GOT3 (cell line): ENCODE data around the gene ZNF786.
"Not testable (repeated sequence)": the region's sequence is repeated elsewhere in the genome, so short reads cannot be mapped to it uniquely, and the experiment has no call there.

ENCODE experiments used
- DNase-seq: peaks from one replicate; lab custom pipeline; 2025; ENCODE audit warnings: mixed read lengths; lab: John Stamatoyannopoulos, UW

ZNF786 gene, protein sequence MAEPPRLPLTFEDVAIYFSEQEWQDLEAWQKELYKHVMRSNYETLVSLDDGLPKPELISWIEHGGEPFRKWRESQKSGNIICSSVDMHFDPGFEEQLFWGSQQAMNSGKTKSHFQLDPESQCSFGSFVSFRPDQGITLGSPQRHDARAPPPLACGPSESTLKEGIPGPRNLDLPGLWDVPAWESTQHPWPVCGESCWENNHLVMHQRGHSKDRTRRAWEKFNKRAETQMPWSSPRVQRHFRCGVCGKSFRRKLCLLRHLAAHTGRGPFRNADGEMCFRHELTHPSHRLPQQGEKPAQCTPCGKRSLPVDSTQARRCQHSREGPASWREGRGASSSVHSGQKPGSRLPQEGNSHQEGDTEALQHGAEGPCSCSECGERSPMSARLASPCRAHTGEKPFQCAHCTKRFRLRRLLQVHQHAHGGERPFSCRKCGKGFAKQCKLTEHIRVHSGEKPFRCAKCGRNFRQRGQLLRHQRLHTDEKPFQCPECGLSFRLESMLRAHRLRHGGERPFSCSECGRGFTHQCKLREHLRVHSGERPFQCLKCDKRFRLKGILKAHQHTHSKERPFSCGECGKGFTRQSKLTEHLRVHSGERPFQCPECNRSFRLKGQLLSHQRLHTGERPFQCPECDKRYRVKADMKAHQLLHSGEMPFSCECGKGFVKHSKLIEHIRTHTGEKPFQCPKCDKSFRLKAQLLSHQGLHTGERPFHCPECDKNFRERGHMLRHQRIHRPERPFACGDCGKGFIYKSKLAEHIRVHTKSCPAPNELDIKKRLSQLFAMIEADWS

DNA sequence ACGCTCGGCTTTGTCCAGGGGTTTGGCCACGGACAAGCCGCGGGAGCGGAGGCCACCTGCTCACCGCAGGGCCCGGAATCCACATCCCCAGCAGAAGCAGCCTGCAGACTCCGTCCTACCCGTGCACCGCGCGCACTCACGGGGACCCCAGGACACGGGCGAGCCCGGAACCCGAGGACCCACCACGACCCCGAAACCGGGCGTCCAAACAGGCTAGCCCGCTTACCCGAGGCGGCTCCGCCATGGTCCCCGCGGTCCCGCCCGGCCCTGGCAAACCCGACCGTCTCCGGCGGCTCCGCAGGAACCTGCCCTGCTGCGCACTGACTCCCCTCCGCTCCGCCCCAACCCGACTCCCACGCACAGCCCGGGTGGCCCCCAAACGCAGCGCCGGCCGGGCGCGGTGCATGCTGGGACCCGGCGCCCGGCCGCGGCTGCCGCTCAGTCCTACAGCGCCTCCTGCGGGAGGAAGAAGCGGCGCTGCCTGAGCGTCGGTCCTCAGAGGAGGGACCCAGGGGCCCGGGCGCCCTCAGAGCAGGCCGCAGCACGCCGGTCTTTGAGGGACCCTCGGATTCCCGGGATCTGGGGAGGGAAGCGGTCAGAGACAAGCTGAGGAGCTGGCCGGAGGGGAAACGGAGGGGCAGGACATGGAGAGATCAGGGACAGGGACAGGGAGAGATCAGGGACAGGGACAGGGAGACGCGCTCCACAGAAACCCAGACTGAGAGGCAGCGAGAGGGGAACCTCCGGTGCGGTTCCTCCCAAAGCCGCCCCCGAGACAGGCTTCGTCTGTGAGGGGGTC is at the start of gene ZNF786:
TSS of gene ZNF786 (minus strand) at position 322 of the 799 bp plus-strand sequence. CDS start at position 244, 78 bp downstream.
- DNase-seq: peak; percentile 53

DNA sequence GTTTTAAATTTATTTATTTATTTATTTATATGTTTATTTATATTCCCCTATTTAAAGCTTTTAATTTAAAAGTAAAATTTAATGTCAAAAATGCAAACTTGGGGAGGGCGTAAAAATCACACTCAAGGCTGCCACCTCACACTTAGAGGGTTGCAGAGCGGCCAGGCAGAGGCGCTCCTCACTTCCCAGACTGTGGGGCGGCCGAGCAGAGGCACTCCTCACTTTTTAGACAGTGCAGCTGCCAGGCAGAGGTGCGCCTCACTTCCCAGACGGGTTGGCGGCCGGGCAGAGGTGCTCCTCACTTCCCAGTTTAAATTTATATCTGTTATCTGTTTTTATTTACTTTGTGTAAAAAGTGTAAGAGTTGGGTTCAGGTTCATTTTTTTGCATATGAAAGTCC is 45.6 kb upstream of the ZNF786 start:
- DNase-seq: no peak

DNA sequence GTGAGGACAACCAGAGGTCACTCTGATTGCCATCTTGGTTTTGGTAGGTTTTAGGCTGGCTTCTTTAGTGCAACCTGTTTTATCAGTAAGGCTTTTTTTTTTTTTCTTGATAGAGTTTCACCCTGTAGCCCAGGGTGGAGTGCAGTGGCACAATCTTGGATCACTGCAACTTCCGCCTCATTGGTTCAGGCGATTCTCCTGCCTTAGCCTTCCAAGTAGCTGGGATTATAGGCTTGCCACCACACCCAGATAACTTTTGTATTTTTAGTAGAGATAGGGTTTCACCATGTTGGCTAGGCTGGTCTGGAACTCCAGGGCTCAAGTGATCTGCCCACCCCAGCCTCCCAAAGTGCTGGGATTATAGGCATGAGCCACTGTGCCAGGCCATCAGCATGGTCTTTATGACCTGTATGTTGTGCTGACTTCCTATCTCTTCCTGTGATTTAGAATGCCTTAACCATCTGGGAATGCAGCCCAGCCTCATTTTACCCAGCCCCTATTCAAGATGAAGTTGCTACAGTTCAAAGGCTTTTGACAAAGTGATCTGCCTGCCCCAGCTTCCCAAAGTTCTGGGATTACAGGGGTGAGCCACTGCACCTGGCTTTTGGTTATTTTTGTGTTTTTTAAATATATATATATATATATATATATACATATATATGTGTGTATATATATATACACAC is 42.7 kb upstream of the ZNF786 start:
- no peak for DNase-seq

DNA sequence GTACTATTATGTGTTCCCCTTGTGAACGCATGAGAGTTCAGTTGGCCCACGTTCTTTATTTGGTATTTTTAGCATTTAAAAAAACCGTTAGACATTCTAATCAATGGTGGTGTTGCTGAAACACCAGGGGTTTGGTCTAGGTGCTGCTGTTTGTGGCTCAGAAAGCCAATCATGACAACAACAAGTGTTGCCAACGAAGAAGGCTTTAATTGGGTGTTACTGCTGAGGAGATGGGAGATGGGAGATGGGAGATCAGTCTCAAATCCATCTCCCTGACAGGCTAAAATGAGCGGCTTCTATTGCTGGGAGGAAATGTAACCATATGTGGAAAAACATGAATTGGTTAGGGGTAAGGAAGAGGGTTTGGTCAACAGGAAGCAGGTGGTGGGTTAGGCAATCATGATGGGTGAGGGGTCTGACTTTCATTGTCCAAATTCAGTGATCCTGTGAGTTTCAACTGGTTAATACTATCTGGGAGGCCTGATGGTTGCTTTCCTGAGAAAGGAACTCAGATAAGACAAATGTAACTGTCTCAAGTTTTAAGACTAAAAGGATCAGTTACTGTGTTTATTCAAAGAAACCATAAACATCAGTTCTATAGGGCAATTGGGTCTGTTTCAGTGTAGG is 40.2 kb upstream of the ZNF786 start:
- no peak for DNase-seq

DNA sequence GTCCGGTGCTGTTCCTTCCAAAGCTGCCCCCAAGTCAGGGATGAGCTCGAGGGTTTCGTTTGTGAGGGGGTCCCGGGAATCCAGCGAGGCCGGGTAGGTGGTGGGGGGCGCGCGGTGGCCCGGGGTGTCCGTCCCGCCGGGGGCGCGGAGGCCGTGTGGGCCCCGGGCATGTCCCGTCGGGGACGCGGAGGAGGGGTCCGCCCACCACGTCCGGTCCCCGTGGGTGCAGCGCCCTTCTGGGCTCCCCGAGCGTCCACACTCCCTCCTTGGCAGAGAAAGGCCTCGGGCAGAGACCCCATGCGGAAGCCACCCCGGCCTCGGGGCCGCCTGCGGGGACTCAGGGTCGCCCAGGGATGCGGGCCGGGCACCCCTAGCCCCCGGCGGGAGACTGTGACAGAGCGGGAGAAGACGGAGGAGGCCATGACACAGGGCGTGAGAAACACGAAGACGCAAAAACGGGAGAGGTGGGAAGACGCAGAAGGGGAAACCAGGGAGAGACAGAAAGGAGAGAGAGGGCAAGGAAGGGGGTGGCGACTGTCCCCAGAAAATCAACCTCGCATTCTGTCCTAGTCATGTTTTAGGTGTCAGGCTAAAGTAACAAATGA is 36.2 kb upstream of the ZNF786 start:
- DNase-seq: no peak

DNA sequence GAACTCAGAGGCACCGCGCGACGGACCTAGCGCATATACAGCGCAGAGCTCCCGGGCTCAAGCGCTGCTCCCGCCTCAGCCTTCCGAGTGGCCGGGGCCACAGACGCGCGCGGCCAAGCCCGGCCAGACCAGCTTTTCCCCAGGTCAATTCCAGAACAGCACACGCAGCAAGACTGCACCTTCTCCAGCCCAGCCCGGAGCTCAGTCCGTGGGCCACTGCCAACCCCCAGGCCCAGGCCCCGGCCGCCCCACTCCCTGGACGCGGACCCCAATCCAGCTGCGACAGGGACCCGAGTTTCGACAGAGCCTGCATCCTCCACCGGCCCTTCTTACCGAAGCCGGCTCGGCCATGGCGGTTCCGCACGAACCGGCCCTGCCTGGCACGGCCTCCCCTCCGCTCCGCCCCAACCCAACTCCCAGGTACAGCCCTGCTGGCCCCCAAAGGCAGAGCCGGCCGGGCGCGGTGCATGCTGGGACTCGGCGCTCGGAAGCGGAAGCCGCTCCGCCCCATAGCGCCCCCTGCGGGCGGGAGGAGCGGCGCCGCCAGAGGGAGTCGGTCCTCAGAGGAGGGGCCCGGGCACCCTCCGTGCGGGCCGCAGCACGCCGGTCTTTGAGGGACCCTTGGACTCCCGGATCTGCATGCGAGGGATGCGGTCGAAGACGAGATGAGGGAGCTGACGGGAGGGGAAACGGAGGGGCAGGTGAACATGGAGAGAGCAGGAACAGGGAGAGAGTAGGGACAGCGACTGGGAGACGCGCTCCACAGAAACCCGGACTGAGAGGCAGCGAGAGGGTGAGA is 35.5 kb upstream of the ZNF786 start, which contains the start of gene ZNF425:
TSS of gene ZNF425 (minus strand) at position 462 of the 799 bp plus-strand sequence. CDS start at position 351, 111 bp downstream.
- peak; percentile 74 for DNase-seq

DNA sequence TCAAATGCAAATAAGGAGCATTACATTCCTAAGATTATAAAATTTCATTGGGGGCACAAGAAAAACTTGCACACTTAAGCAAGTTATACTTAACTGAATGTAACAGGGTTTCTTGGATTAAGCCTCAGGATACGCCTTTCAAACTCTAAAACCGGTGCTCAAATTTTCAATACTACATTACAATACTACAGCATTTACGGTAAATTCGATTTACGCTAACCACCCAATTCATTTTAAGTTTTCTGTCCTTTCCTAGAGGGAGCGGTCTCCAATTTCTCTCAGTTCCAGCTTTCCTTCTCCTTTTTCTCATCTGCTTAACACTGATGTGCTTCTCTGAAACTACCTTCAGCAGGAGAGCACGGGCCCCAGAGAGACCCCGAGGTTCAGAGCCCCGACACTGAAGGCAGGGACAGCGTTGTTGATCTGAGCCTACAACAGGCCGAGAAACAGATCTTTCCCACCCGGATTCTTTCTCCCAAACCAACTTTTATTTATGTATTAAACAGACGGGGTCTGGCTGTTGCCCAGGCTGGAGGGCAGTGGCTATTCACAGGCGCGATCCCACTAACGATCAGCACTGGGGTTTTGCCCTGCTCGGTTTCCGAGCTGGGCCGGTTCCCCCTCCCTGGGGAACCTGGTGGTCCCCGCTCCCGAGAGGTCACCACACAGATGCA is 34.8 kb upstream of the ZNF786 start:
- DNase-seq: no peak

DNA sequence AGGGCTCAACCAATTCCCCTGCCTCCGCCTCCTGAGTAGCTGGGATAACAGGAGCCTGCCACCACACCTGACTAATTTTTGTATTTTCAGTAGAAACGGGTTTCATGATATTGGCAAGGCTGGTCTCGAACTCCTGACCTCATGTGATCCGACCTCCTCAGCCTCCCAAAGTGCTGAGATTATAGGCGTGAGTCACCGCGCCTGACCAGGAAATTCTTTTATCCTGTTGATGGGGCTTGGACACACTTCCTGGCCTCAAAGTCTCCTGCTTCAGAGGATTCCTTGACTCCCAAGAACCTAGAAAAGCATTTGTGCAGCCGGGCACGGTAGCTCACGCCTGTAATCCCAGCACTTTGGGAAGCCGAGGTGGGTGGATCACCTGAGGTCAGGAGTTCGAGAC is 19.5 kb upstream of the ZNF786 start:
- no peak for DNase-seq

DNA sequence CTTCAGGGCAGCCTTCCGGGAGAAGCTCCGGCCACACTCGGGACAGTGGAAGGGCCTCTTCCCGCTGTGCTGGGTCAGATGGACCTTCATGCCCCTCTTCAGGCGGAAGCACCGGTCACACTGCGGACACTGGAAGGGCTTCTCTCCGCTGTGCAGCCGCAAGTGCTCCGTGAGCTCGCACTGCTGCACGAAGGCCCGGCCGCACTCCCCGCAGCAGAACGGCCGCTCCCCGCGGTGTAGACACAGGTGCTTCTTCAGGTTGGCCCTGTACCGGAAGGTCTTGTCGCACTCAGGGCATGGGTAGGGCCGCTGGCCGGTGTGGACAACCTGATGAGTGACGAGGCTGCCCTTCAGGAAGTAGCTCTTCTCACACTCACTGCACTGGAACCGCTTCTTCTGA is 14.2 kb upstream of the ZNF786 start:
- DNase-seq: no peak

DNA sequence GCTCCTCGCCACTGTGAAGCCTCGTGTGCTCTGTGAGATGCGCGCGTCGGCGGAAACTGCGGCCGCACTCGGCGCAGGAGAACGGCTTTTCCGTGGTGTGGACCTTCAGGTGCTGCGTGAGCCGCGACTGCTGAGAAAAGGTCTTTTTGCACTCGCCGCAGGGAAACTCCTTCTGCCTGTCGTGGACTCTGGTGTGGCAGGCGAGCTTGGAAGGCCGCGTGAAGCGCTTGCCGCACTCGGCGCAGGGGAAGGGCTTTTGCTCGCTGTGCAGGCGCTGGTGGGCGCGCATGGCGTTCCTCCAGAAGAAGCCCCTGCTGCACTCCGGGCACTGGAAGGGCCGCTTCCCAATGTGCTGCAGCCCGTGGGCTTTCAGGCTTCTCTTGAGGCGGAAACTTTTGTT is 13.7 kb upstream of the ZNF786 start:
- no peak for DNase-seq

DNA sequence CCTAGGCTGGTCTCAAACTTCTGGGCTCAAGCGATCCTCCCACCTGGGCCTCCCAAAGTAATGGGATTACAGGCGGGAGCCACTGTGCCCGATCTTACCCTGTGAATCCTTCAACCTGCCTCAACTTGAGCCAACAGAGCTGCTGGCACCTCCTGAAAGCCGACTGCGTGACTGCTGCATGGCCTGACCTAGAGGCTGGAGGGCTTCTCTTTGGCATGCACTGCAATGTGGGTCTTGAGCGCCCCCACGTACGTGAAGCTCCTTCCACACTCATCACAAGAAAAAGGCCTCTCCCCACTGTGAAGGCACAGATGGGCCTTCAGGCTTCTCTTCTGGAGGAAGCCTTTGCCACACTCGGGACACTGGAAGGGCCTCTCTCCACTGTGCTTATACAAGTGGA is 12.9 kb upstream of the ZNF786 start:
- no peak for DNase-seq

DNA sequence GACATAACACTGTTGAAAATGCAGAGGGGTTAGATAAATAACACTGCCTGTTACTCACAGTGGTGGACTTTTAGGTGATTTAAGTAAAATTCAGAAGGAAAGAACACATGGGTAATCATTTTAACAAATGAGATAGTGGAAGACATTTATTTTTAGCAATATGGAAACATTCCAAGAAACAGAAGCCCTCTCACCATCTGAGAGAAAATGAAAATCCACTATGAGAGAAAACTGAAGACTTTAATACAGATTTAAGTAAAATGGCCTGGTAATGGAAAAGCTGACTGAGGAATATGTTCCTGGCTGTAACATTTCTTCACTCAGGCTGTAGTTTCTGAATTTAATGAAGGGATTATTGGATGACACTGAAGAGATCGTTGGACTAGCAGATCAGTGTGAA is 12.1 kb upstream of the ZNF786 start:
- no peak for DNase-seq

DNA sequence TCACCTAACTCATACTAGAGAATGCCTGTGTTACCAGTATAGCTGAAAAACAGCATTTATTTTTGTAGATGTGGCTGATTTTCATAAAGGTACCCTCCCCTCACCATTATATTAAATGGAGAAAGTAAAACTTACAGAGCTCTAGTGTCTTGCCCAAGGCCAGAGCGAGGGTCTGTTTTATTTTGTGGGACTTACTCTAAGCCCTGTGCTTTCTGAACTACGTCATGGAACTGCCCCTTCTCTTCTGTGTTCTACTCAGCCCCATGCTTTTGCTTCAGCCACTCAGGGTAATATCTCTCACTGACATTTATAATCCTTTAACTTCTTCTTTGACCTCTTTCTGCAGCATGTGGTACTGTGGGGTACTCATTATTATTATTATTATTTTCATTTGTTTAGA is 10.3 kb upstream of the ZNF786 start:
- DNase-seq: no peak

DNA sequence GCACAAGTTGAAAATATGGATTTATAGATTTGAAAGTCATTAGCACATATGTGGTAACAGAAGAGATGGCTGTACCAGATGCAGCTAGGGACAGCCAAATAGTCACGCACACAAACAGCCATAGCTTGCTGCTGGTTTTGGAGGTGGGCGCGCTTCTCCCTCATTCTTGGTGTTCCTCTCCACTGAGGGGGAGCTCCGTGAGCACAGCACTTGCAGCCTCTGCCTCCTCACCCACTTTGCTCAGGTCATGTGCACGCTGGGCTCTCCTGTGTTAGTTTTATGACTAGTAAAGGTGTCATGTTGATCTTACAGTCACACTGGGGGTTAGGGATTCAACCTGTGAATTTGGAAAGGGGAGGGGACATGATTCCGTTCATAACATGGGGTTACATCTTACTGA is 8.5 kb upstream of the ZNF786 start:
- DNase-seq: no peak

DNA sequence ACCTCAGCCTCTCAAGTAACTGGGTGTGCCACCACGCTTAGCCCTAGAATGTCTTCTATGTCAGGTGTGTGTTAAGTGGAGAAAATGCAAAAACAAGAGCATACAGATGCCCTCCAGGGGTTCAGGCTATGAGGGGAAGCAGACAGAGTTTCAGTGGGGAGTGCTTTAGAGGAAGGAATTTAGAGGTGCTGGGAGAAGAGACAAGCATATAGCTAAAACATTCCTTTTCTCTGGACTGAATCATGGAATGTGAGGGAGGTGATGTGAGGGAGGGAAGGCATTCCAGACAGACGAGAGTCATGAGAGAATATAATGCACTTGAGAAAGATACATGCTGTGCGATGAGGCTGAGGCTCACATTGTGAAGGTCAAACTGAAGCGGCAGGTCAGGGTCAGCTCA is 6.6 kb upstream of the ZNF786 start:
- DNase-seq: no peak

DNA sequence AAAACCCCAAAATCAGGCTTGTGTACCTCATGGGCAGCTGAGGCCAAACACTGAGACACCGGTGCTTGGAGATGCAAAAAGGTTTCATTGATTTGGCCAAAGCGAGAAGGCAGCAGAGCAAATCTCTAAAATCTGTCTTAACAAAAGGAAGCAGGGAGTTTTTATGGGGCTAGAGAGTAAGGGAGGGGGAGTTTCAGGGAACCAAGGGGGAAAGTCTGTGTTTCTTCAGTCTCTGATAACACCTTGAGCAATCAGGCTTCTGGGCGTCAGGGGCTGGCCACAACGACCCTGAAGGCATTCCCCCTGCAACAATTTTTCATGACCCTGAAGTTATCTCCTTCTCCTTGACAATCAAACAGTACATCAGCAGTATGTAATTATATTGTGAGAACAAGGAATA is 2.7 kb upstream of the ZNF786 start:
- DNase-seq: no peak

DNA sequence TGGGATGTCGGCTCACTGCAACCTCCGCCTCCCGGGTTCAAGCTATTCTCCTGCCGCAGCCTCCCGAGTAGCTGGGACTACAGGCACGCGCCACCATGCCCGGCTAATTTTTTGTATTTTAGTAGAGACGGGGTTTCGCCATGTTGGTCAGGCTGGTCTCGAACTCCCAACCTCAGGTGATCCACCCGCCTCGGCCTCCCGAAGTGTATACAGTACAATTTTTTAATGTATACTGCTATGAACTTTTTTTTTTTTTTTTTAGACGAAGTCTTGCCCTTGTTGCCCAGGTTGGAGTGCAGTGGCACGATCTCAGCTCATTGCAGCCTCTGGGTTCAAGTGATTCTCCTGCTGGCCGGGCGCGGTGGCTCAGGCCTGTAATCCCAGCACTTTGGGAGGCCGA is 1.7 kb upstream of the ZNF786 start:
- DNase-seq: not testable (repeated sequence)

DNA sequence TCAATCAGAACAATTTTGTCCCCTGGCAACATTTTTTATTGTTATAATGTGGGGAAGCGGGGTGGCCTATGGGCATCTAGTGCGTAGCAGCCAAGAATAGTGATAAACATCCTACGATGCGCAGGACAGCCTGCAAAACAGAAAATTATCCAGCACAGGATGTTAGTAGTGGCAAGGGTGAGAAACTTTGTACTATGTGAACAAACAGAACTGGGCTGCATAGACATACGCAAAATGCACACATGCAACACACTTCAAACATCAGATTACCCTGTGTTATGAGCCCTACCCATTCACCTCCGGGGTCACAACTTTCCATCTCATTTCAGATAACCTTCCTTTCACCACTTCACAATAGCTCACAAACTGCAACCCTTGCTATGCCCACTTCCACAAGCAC is 3.1 kb downstream of the ZNF786 start:
- no peak for DNase-seq

DNA sequence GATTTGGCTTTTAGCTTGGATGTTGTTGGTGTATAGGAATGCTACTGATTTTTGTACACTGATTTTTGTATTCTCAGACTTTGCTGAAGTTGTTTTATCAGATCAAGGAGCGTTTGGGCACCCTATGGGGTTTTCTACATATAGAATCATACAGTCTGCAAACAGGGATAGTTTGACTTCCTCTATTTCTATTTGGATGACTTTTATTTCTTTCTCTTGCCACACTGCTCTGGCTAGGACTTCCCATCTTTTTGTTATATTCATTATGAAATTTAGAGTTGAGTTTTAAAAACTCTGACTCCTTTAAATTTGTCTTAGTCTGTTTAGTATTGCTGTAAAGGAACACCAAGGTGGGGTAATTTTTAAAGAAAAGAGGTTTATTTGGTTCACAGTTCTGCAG is 4.7 kb downstream of the ZNF786 start:
- no peak for DNase-seq

DNA sequence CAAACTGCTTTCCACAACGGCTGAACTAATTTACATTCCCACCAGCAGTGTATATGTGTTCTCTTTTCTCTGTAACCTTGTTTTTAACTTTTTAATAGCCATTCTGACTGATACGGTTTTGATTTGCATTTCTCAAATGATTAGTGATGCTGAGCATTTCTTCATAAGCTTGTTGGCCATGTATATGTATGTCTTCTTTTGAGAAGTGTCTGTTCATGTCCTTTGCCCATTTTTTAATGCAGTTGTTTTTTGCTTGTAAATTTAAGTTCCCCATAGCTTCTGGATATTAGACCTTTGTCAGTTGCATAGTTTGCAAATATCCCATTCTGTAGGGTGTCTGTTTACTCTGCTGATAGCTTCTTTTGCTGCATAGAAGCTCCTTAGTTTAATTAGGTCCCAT is 6.1 kb downstream of the ZNF786 start:
- DNase-seq: no peak
